ENCODE data around the gene KRT35.

- TF ChIP-seq POLR2A (IDR thresholded peaks at IDR 0.05; ENCODE audit: low read depth, low read length): no peak
- no peak for TF ChIP-seq POLR2AphosphoS5 (IDR thresholded peaks at IDR 0.05; ENCODE audit: low read depth, low read length)
- TF ChIP-seq TAF1 (IDR thresholded peaks at IDR 0.05; ENCODE audit: borderline replicate concordance, low read depth, low read length): no peak
Observed at GRCh38 chr17:41486809-41487530, 6.0 kb upstream of the KRT35 start.

Measured in GM12892 (cell line).